ENCODE results near the gene IGFBPL1.

DNA sequence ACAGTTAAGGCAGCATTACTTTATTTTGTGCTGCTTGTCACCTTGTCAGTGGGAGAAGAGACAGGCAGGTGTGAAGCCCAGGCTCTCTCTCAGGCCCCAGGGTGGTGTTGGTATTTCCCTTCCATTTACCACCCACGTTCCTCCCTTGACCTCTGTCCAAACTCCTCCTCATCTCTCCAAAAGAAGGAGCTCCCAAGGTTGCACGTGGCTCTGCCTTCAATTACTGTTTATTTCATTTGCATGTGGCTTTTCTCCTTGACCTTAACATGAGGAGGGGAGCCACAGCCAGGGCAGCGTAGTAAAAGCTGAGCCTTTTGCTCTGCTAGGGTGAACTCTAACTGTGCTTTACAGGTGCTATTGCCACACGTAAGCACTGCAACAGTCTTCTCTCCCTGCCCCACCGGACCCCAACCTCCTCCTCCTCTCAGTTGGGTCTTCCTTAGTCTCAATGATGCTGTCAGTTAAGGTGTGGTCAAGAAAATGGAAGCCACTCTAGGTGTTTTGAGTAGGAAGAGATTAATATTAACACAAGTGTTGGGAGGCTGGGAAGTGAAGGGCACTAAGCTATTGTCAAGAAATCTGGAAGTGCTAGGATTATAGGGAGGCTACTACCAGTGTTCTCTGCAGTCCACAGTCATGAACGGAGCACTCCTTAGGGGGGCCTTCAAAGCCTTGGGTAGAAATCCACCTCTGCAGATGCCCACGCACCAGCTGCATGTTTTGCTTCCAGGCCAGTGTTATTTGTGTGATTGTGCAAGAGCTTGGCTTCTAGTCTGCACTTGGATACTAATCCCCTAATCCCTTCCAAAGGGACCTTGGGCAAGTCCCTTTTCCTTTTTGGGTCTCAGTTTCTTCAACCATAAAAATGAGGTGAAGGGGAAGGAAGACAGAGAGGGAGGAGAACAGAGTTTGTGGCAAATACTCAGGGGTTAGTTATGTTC, 35.7 kb downstream of the IGFBPL1 start:
- TF ChIP-seq, protein P1, sequence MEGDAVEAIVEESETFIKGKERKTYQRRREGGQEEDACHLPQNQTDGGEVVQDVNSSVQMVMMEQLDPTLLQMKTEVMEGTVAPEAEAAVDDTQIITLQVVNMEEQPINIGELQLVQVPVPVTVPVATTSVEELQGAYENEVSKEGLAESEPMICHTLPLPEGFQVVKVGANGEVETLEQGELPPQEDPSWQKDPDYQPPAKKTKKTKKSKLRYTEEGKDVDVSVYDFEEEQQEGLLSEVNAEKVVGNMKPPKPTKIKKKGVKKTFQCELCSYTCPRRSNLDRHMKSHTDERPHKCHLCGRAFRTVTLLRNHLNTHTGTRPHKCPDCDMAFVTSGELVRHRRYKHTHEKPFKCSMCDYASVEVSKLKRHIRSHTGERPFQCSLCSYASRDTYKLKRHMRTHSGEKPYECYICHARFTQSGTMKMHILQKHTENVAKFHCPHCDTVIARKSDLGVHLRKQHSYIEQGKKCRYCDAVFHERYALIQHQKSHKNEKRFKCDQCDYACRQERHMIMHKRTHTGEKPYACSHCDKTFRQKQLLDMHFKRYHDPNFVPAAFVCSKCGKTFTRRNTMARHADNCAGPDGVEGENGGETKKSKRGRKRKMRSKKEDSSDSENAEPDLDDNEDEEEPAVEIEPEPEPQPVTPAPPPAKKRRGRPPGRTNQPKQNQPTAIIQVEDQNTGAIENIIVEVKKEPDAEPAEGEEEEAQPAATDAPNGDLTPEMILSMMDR (IDR thresholded peaks at IDR 0.05), result no peak
- TF ChIP-seq POLR2AphosphoS5 (IDR thresholded peaks at IDR 0.05; ENCODE audit: low read depth, low read length), result no peak
- TF ChIP-seq TCF7L2 (IDR thresholded peaks at IDR 0.05; ENCODE audit: low read depth, low read length), result no peak
- no peak for TF ChIP-seq REST (IDR thresholded peaks at IDR 0.05; ENCODE audit: insufficient read depth in 1 of 2, low read depth in 2 of 2, low read length in 1 of 2)
- no peak for TF ChIP-seq SIN3A (IDR thresholded peaks at IDR 0.05; ENCODE audit: borderline replicate concordance, insufficient read depth, low read depth, low read length)

Measured in Panc1 (cell line).